Upper lobe of left lung (tissue), 4 donors: ENCODE measurements around the gene STAB2.

Source experiments
- EP300 ChIP-seq, 4 donors: sonication (generic); formaldehyde crosslinking; IDR thresholded peaks; one replicate each; pipeline ENCODE4 v1.5.1; 2017; ENCODE audit warnings: antibody characterized with exemption in 4 of 4, control low read depth in 2 of 4
- POLR2A ChIP-seq, 4 donors: fragments of 450-650 bp; IDR thresholded peaks; one replicate each; pipeline ENCODE4 v1.5.1; 2016 to 2017; ENCODE audit warnings: antibody characterized with exemption in 4 of 4, mild to moderate bottlenecking in 2 of 4
- POLR2AphosphoS5 ChIP-seq, 2 donors: sonication (generic); formaldehyde crosslinking; IDR thresholded peaks; one replicate each; pipeline ENCODE4 v1.5.1; 2017; ENCODE audit warnings: antibody characterized with exemption in 2 of 2
- TF ChIP-seq, protein P1 (sequence below), 6 experiments: fragments of 450-650 bp in 4 of 6; fragments of 200-600 bp in 2 of 6; sonication (generic) in 2 of 6; IDR thresholded peaks; one replicate each; pipeline ENCODE4 v1.5.1; 2016 to 2019; ENCODE audit warnings: antibody characterized with exemption in 6 of 6

DNA sequence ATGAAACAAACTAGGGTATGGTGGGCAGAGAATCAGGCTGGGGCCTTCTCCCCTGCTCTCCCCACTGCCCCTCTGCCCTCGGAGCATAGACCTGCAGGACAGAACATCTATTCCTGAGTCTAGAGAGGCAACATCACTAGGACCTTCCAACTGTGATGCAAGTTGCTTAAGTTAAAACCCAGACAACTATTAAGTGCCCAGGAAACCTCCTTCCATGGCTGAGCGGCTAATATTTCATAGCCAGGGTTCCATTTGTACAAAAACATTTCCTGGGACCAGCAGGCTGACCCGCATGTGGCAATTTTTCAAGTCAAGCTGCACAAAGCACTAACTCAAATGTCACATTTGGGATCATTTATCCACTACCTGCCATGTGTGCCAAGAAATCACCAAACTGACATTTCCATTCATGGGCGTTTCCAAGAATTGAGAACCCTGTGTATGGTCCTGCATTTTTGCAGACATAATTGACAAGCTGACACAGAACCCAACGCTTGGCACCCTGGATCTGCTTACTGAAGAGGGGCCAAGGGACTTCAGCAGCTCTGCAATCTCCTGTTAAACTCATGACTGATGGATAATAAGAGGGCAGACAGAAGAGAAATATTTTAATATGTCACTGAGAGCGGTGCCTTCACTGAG lies 221.3 kb downstream of the STAB2 start:
- TF ChIP-seq, protein P1, sequence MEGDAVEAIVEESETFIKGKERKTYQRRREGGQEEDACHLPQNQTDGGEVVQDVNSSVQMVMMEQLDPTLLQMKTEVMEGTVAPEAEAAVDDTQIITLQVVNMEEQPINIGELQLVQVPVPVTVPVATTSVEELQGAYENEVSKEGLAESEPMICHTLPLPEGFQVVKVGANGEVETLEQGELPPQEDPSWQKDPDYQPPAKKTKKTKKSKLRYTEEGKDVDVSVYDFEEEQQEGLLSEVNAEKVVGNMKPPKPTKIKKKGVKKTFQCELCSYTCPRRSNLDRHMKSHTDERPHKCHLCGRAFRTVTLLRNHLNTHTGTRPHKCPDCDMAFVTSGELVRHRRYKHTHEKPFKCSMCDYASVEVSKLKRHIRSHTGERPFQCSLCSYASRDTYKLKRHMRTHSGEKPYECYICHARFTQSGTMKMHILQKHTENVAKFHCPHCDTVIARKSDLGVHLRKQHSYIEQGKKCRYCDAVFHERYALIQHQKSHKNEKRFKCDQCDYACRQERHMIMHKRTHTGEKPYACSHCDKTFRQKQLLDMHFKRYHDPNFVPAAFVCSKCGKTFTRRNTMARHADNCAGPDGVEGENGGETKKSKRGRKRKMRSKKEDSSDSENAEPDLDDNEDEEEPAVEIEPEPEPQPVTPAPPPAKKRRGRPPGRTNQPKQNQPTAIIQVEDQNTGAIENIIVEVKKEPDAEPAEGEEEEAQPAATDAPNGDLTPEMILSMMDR (IDR thresholded peaks at IDR 0.05) = no peak
- TF ChIP-seq POLR2A (IDR thresholded peaks at IDR 0.05) (no peak), POLR2AphosphoS5 (IDR thresholded peaks at IDR 0.05) (no peak), EP300 (IDR thresholded peaks at IDR 0.05) (no peak)
